Measurements from ENCODE around the gene GPNMB. TPM values are rescaled to one million over a fixed set of nuclear protein-coding genes. Genes with fewer than 3 reads are reported as not detected.

The GPNMB gene
- total and polyA plus RNA-seq, 11 donors, result 97.5 to 561 (median 228) TPM

DNA sequence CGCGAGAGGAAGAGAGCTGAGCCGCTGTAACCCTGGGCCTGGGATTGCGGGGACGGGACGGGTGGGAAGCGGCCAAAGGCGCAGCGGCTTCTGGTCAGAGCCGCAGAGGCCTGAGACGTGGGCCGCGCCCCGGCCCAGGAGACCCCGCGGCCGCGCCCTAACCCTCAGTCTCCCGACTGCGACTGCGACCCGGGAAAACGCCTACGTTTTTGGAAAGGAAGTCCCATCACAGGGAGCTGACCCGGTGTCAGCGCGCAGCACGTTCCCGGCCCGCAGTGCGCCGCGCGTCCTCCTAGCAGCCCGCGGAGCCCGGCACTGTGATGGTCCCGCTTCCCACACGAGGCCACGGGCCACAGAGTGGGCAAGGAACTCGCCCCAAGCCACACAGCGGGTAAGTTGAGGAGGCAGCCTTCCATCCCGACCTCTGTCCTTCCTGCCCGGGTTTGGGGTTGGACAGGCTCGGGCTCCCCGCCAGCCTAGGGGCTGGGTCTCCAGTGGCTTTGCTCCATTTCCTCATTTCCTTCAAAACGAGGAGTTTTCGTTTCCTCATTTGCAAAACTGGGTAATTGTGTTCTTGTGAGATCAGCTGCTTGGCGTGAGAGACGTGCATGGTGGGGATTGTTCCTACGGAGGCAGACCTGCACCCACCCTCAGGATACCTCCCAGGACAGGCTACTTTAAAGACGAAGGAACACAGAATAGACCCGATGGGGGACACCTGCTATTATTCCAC, 1.2 kb downstream of the GPNMB start:
- 3 to 8% (median 5%) methylated on average over 26 to 53 of the region's 53 CpGs for WGBS, 4 donors
- Histone ChIP-seq H3K36me3 (peaks cover 0 to 20% (median 0%) of the 10 kb centered on the region in 9 donors), H3K27ac (peak overlapping the region; percentile 16 to 90 (median 82)), H3K27me3 (peaks cover 0 to 4% (median 0%) of the 10 kb centered on the region in 9 donors), H3K4me3 (peak overlapping the region; percentile 11 to 72 (median 58)), H3K9me3 (peaks cover 0 to 12% (median 0%) of the 10 kb centered on the region in 12 donors), H3K4me1 (peaks cover 0 to 33% (median 15%) of the 10 kb centered on the region in 12 donors)
- intact Hi-C loops (cut with DNase I), result loop anchor here in 9 of 10 donors (2.0 to 10.0 kb wide), 8 partner anchors 40 to 145 kb away; partner anchors contain the start of genes KLHL7 (in 3 of the 9) and NUP42 (in 2 of the 9)
- TF ChIP-seq POLR2A (IDR thresholded peaks at IDR 0.05), result peak in 1 of 2 donors; percentile 14
- TF ChIP-seq, protein P1, sequence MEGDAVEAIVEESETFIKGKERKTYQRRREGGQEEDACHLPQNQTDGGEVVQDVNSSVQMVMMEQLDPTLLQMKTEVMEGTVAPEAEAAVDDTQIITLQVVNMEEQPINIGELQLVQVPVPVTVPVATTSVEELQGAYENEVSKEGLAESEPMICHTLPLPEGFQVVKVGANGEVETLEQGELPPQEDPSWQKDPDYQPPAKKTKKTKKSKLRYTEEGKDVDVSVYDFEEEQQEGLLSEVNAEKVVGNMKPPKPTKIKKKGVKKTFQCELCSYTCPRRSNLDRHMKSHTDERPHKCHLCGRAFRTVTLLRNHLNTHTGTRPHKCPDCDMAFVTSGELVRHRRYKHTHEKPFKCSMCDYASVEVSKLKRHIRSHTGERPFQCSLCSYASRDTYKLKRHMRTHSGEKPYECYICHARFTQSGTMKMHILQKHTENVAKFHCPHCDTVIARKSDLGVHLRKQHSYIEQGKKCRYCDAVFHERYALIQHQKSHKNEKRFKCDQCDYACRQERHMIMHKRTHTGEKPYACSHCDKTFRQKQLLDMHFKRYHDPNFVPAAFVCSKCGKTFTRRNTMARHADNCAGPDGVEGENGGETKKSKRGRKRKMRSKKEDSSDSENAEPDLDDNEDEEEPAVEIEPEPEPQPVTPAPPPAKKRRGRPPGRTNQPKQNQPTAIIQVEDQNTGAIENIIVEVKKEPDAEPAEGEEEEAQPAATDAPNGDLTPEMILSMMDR (IDR thresholded peaks at IDR 0.05), result no peak
- peak; percentile 48 to 85 (median 76) for ATAC-seq
- peak; percentile 42 to 81 (median 52) for DNase-seq

DNA sequence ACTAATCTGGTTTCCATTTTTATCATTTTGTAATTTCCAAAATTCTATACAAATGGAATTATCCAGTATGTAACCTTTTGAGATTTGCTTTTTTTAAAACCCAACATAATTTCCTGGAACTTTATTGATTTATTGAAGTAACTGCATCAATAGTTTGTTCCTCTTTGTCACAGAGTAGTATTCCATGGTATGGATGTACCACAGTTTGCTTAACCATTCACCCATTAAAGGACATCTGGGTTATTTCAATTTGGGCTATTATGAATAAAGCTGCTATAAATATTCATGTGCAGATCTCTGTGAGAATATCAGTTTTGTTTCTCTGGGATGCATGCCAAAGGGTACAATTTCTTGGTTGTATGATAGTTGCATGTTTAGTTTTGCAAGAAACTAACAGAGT, 2.9 kb downstream of the GPNMB start:
- intact Hi-C loops (cut with DNase I), result loop anchor here in 9 of 10 donors (5.0 to 10.0 kb wide), 7 partner anchors 42 to 147 kb away; partner anchors contain the start of genes KLHL7 (in 3 of the 9) and NUP42 (in 1 of the 9)
- no peak for TF ChIP-seq POLR2A (IDR thresholded peaks at IDR 0.05)
- TF ChIP-seq, protein P1 (IDR thresholded peaks at IDR 0.05), result no peak
- no peak overlapping the region for H3K27ac ChIP-seq

DNA sequence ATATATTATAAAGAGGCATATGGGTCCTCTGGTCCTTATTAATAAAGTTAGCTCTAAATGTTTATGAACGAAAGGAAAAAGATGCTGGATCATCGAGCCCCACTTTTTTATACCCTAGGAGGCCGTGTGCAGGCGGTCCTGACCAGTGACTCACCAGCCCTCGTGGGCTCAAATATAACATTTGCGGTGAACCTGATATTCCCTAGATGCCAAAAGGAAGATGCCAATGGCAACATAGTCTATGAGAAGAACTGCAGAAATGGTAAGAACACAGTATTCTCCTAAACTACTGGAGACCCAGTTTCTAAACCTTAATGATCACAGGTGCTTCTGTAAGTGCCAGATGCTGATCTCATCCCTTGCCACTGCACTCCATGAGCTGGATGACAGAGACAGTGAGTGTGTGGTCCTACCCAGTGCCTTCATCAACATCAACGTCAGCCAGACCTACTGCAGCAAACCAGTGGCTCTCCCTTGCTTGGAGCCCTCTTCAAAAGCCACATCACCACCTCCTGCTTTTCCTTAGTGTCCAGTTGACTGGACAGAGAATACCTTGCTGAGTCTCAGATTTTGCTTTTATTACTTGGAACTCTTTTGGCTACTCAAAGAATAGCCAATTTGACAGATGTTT, 7.6 kb downstream of the GPNMB start:
- no peak overlapping the region for H3K27ac ChIP-seq
- intact Hi-C loops (cut with DNase I), result loop anchor here in 2 of 10 donors (5.0 to 10.0 kb wide), 2 partner anchors 67 to 149 kb away; partner anchors contain the start of gene KLHL7 (in 1 of the 2)
- H3K27me3 ChIP-seq, result no peaks in the 10 kb centered on the region
- H3K4me1 ChIP-seq, result peaks cover 0 to 5% (median 0%) of the 10 kb centered on the region in 12 donors
- H3K4me3 ChIP-seq, result no peak overlapping the region
- H3K9me3 ChIP-seq, result peaks cover 0 to 12% (median 0%) of the 10 kb centered on the region in 12 donors
- TF ChIP-seq POLR2A (IDR thresholded peaks at IDR 0.05), result no peak
- TF ChIP-seq, protein P1 (IDR thresholded peaks at IDR 0.05), result no peak
- ATAC-seq (no peak), DNase-seq (no peak)
- peaks cover 0 to 84% (median 39%) of the 10 kb centered on the region in 9 donors for H3K36me3 ChIP-seq
- WGBS, 4 donors, result 86 to 90% (median 89%) methylated on average over 7 of the region's 7 CpGs

More for the DNA sequence above, 2.9 kb downstream of the GPNMB start:
- no peak for DNase-seq
- H3K4me3 ChIP-seq, result peak overlapping the region in 2 of 12 donors; percentile 60 to 62
- peaks cover 0 to 4% (median 0%) of the 10 kb centered on the region in 9 donors for H3K27me3 ChIP-seq
- no peak for ATAC-seq
- peaks cover 0 to 27% (median 15%) of the 10 kb centered on the region in 12 donors for H3K4me1 ChIP-seq
- peaks cover 0 to 12% (median 0%) of the 10 kb centered on the region in 12 donors for H3K9me3 ChIP-seq
- peaks cover 0 to 37% (median 9%) of the 10 kb centered on the region in 9 donors for H3K36me3 ChIP-seq

DNA sequence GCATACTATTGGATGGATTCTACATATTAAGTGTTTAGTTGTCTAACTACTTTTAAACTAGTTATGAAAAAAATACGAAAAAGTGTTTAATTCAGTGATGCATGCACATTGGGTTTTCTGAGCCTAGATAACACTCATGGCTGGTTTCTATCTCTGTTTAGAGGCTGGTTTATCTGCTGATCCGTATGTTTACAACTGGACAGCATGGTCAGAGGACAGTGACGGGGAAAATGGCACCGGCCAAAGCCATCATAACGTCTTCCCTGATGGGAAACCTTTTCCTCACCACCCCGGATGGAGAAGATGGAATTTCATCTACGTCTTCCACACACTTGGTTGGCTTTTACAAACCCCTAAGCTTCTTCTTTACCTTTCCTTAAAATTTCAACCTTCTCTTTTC, 10.2 kb downstream of the GPNMB start:
- H3K27me3 ChIP-seq, result no peaks in the 10 kb centered on the region

More for the DNA sequence above, 10.2 kb downstream of the GPNMB start:
- intact Hi-C loops (cut with DNase I), result loop anchor here in 2 of 10 donors (5.0 to 10.0 kb wide), 2 partner anchors 64 to 152 kb away; partner anchors contain the start of gene KLHL7 (in 1 of the 2)
- Histone ChIP-seq H3K27ac (no peak overlapping the region), H3K36me3 (peaks cover 0 to 98% (median 53%) of the 10 kb centered on the region in 9 donors), H3K9me3 (peaks cover 0 to 5% (median 0%) of the 10 kb centered on the region in 12 donors), H3K4me3 (no peak overlapping the region), H3K4me1 (no peaks in the 10 kb centered on the region)
- DNase-seq (no peak), ATAC-seq (no peak)
- no peak for TF ChIP-seq POLR2A (IDR thresholded peaks at IDR 0.05)
- TF ChIP-seq, protein P1 (IDR thresholded peaks at IDR 0.05), result no peak
- 81 to 85% (median 83%) methylated on average over 7 of the region's 7 CpGs for WGBS, 4 donors

Measured in heart left ventricle (tissue), 16 donors.